Sigmoid colon (tissue), 4 donors: ENCODE measurements around the gene CASP2.

Experiments used
- CTCF ChIP-seq, 4 experiments: fragments of 450-650 bp in 3 of 4; fragments of 200-600 bp in 1 of 4; IDR thresholded peaks; one replicate each; pipeline ENCODE4 v1.5.1; 2016 to 2019; ENCODE audit warnings: antibody characterized with exemption in 4 of 4, mild to moderate bottlenecking in 3 of 4, moderate library complexity in 2 of 4
- POLR2A ChIP-seq, 2 donors: fragments of 450-650 bp; IDR thresholded peaks; one replicate each; pipeline ENCODE4 v1.6.1; 2016; ENCODE audit warnings: antibody characterized with exemption in 2 of 2, mild to moderate bottlenecking in 2 of 2, moderate library complexity in 2 of 2
- POLR2AphosphoS5 ChIP-seq, 4 donors: sonication (generic); formaldehyde crosslinking; IDR thresholded peaks; one replicate each; pipeline ENCODE4 v1.6.1; 2017; ENCODE audit warnings: antibody characterized with exemption in 4 of 4

- no peak for TF ChIP-seq POLR2A (IDR thresholded peaks at IDR 0.05)
- TF ChIP-seq CTCF (IDR thresholded peaks at IDR 0.05) = no peak
- TF ChIP-seq POLR2AphosphoS5 (IDR thresholded peaks at IDR 0.05) = no peak
These were observed 2.2 kb upstream of the CASP2 start for GRCh38 chr7:143285806-143286521.
